GM23248 (cell line): ENCODE results near the gene SDR42E2. TPM values are rescaled to one million over a fixed set of nuclear protein-coding genes. Genes with fewer than 3 reads are reported as not detected.
"Not testable (repeated sequence)": the region's sequence is repeated elsewhere in the genome, so short reads cannot be mapped to it uniquely, and the experiment has no call there.

Source experiments
- DNase-seq: peaks from one replicate; pipeline ENCODE4 v3.0.0-alpha.2; 2015
- H2AFZ ChIP-seq: fragments of 200-600 bp; sonication (generic); 2 replicates; pipeline ENCODE4 v1.6.1; 2016; ENCODE audit warnings: antibody characterized with exemption
- H3F3A ChIP-seq: fragments of 200-600 bp; sonication (generic); 2 replicates; pipeline ENCODE4 v1.6.1; 2016; ENCODE audit warnings: mild to moderate bottlenecking, antibody characterized with exemption, mixed run types; ENCODE audit not compliant: insufficient read depth
- H3K27ac ChIP-seq: fragments of 200-600 bp; sonication (generic); 2 replicates; pipeline ENCODE4 v1.5.1; 2016; ENCODE audit warnings: mild to moderate bottlenecking
- H3K27me3 ChIP-seq: fragments of 200-600 bp; sonication (generic); replicated peaks from 2 replicates; pipeline ENCODE4 v1.6.1; 2016; ENCODE audit warnings: mild to moderate bottlenecking; ENCODE audit not compliant: insufficient read depth
- H3K36me3 ChIP-seq: fragments of 200-600 bp; sonication (generic); 2 replicates; pipeline ENCODE4 v1.6.1; 2016; ENCODE audit warnings: low read depth, mild to moderate bottlenecking
- H3K4me1 ChIP-seq: fragments of 200-600 bp; sonication (generic); 2 replicates; pipeline ENCODE4 v1.6.1; 2016; ENCODE audit warnings: mild to moderate bottlenecking; ENCODE audit not compliant: insufficient read depth
- H3K4me2 ChIP-seq: fragments of 200-600 bp; sonication (generic); one replicate; pipeline ENCODE4 v1.6.1; 2016; ENCODE audit warnings: mild to moderate bottlenecking; ENCODE audit not compliant: unreplicated experiment
- H3K4me3 ChIP-seq: fragments of 200-600 bp; sonication (generic); 2 replicates; pipeline ENCODE4 v1.5.1; 2016; ENCODE audit warnings: mild to moderate bottlenecking
- H3K79me2 ChIP-seq: fragments of 200-600 bp; sonication (generic); 2 replicates; pipeline ENCODE4 v1.6.1; 2016; ENCODE audit warnings: mild to moderate bottlenecking; ENCODE audit not compliant: insufficient read depth
- H3K9ac ChIP-seq: fragments of 200-600 bp; sonication (generic); 2 replicates; pipeline ENCODE4 v1.6.1; 2016; ENCODE audit warnings: mild to moderate bottlenecking
- H3K9me2 ChIP-seq: fragments of 200-600 bp; sonication (generic); 2 replicates; pipeline ENCODE4 v1.6.1; 2016; ENCODE audit warnings: mixed run types, mild to moderate bottlenecking, moderate library complexity; ENCODE audit not compliant: insufficient read depth
- H3K9me3 ChIP-seq: fragments of 200-600 bp; sonication (generic); one replicate; pipeline ENCODE4 v1.6.1; 2017; ENCODE audit warnings: low read depth
- H4K20me1 ChIP-seq: fragments of 200-600 bp; sonication (generic); 2 replicates; pipeline ENCODE4 v1.6.0; 2016; ENCODE audit not compliant: insufficient read depth
- EZH2 ChIP-seq: fragments of 200-600 bp; sonication (generic); IDR thresholded peaks from 2 replicates; pipeline ENCODE4 v1.6.1; 2018; ENCODE audit warnings: antibody characterized with exemption, mild to moderate bottlenecking; ENCODE audit not compliant: insufficient read depth, poor library complexity, severe bottlenecking
- EZH2phosphoT487 ChIP-seq: fragments of 200-600 bp; sonication (generic); IDR thresholded peaks from 2 replicates; pipeline ENCODE4 v1.6.1; 2018; ENCODE audit warnings: antibody characterized with exemption, moderate library complexity, mild to moderate bottlenecking, low read depth; ENCODE audit not compliant: insufficient read depth
- WGBS, 2 experiments: methylation state at CpG; one replicate each; pipeline ENCODE4 v1.1.6; 2015 to 2017; ENCODE audit warnings: low lambda C conversion rate in 2 of 2, low coverage in 1 of 2; ENCODE audit errors: missing lambda C conversion rate in 2 of 2; 5-methylcytosine and 5-hydroxymethylcytosine counted together
- in situ Hi-C: fragments of 300-500 bp; cut with MboI; formaldehyde crosslinking; loops from 2 replicates; pipeline ENCODE4 v1.15.0; 2020
- polyA plus RNA-seq: library from polyadenylated mRNA; unstranded; fragments of >200 nt; fragmentation: Nextera tagmentation; extraction: Ambion mirVana; gene quantifications from 2 replicates; pipeline ENCODE4 v1.2.1, GENCODE V29; 2016
- total RNA-seq: library from RNA; depleted of rRNA; stranded (reverse); fragments of >200 nt; shearing (Covaris generic); gene quantifications from 2 replicates; pipeline ENCODE4 v1.2.3, GENCODE V29; 2014

Gene SDR42E2
- total and polyA plus RNA-seq, 2 experiments from 2014 or later, result not detected

GRCh38 chr16:22194707-22195444 lies 32.6 kb downstream of the SDR42E2 start:
- Histone ChIP-seq H3K9ac (no peak overlapping the region), H4K20me1 (no peaks in the 10 kb centered on the region), H3K9me2 (no peaks in the 10 kb centered on the region), H3K4me3 (no peak overlapping the region), H3K27ac (no peak overlapping the region), H3F3A (peaks cover 43% of the 10 kb centered on the region), H3K36me3 (no peaks in the 10 kb centered on the region), H2AFZ (no peak overlapping the region), H3K27me3 (no peaks in the 10 kb centered on the region), H3K9me3 (no peaks in the 10 kb centered on the region), H3K4me1 (peaks cover 29% of the 10 kb centered on the region), H3K4me2 (no peak overlapping the region), H3K79me2 (no peaks in the 10 kb centered on the region)
- in situ Hi-C loops, result loop anchor here (5.0 kb wide), 1 partner anchor 102 kb away; the partner anchor contains the start of gene POLR3E
- TF ChIP-seq EZH2phosphoT487, result no peak
- no peak for TF ChIP-seq EZH2
- no peak for DNase-seq
- WGBS, 2 experiments, result 67 to 74% methylated on average over 9 of the region's 9 CpGs

DNA sequence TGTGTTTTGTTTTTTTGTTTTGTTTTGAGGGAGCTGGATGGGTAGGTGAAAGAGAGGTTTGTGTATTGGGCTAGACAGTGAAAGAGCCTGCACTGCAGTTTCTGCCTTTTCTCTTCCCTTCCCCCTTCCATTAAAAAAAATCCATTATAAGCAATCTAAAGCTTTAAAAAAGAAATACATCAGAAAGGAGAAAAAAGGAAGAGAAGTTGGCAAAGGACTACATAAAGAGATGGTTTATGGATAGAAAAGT lies 33.1 kb downstream of the SDR42E2 start:
- Histone ChIP-seq H2AFZ (no peak overlapping the region), H3K79me2 (no peaks in the 10 kb centered on the region), H3K4me1 (peaks cover 33% of the 10 kb centered on the region), H3K9me2 (no peaks in the 10 kb centered on the region), H3K27me3 (no peaks in the 10 kb centered on the region), H3K36me3 (no peaks in the 10 kb centered on the region), H3F3A (peaks cover 46% of the 10 kb centered on the region), H3K9ac (no peak overlapping the region), H3K4me3 (no peak overlapping the region), H3K9me3 (no peaks in the 10 kb centered on the region), H4K20me1 (no peaks in the 10 kb centered on the region), H3K4me2 (no peak overlapping the region), H3K27ac (no peak overlapping the region)
- TF ChIP-seq EZH2 (no peak), EZH2phosphoT487 (no peak)
- DNase-seq, result no peak
- in situ Hi-C loops, result loop anchor here (5.0 kb wide), 1 partner anchor 102 kb away; the partner anchor contains the start of gene POLR3E

- H3K4me2 ChIP-seq, result peak overlapping the region; percentile 92
- no peaks in the 10 kb centered on the region for H3K36me3 ChIP-seq
- H3K27me3 ChIP-seq, result no peaks in the 10 kb centered on the region
- peak; percentile 91 for DNase-seq
- H3K79me2 ChIP-seq, result no peaks in the 10 kb centered on the region
- in situ Hi-C loops, result loop anchor here (5.0 kb wide), 1 partner anchor 101 kb away; the partner anchor contains the start of gene POLR3E
- no peak for TF ChIP-seq EZH2phosphoT487
- TF ChIP-seq EZH2, result no peak
- WGBS, 2 experiments, result 3% methylated on average over 39 of the region's 39 CpGs
- H3K9me2 ChIP-seq, result no peaks in the 10 kb centered on the region
- peak overlapping the region; percentile 81 for H3K9ac ChIP-seq
- H3F3A ChIP-seq, result peaks cover 47% of the 10 kb centered on the region
- H3K4me1 ChIP-seq, result peaks cover 34% of the 10 kb centered on the region
- H4K20me1 ChIP-seq, result no peaks in the 10 kb centered on the region
- peak overlapping the region; percentile 55 for H3K27ac ChIP-seq
- peak overlapping the region; percentile 81 for H3K4me3 ChIP-seq
- H3K9me3 ChIP-seq, result no peaks in the 10 kb centered on the region
- H2AFZ ChIP-seq, result peak overlapping the region; percentile 95
Measured at GRCh38 chr16:22195695-22196558, 33.6 kb downstream of the SDR42E2 start.

DNA sequence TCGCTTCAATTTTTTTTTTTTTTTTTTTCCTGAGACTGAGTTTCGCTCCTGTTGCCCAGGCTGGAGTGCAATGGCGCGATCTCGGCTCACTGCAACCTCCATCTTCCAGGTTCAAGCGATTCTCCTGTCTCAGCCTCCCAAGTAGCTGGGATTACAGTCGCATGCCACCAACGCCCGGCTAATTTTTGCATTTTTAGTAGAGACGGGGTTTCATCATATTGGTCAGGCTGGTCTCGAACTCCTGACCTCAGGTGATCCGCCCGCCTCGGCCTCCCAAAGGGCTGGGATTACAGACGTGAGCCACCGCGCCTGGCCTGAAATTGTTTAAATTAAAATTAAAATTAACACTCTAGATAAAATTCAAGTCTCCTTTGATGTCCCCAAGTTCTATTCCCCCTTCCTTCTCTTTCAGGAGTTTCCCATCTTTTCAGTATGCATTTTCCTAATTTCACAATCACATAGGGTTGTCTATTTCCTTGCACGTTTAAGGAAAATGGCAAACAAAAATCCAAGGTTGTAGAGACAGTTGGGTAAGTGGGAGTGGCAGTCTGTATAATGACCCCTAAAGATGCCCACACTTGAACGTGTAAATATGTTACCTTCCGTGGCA lies 34.4 kb downstream of the SDR42E2 start:
- H3K9me2 ChIP-seq, H3K36me3 ChIP-seq, H3K79me2 ChIP-seq, DNase-seq, H2AFZ ChIP-seq, H3K27me3 ChIP-seq, H4K20me1 ChIP-seq, H3K27ac ChIP-seq, H3K9me3 ChIP-seq: not testable (repeated sequence)
- peak overlapping the region; percentile 81; the same call in 1 of the 2 replicates for H3K4me3 ChIP-seq
- WGBS, 2 experiments, result 73 to 74% methylated on average over 20 of the region's 20 CpGs
- peaks cover 45% of the 10 kb centered on the region for H3F3A ChIP-seq
- peak overlapping the region; percentile 92 for H3K4me2 ChIP-seq
- H3K9ac ChIP-seq, result peak overlapping the region; percentile 81
- in situ Hi-C loops, result loop anchor here (5.0 kb wide), 1 partner anchor 101 kb away; the partner anchor contains the start of gene POLR3E
- peaks cover 32% of the 10 kb centered on the region for H3K4me1 ChIP-seq
